PC-3 (cell line): ENCODE data around the gene PVRIG.
"Not testable (repeated sequence)": the region's sequence is repeated elsewhere in the genome, so short reads cannot be mapped to it uniquely, and the experiment has no call there.

Experiments used
- CTCF ChIP-seq: fragments of 300-600 bp; sonication (generic); conservative IDR thresholded peaks from 2 replicates; pipeline ENCODE4 v1.5.1; 2017; ENCODE audit warnings: antibody characterized with exemption, low read depth, mild to moderate bottlenecking, low read length
- EZH2 ChIP-seq: fragments of 300-600 bp; sonication (generic); IDR thresholded peaks from one replicate; pipeline ENCODE4 v1.6.1; 2017; ENCODE audit warnings: antibody characterized with exemption, mild to moderate bottlenecking, low read length; ENCODE audit not compliant: unreplicated experiment

- TF ChIP-seq CTCF, EZH2: not testable (repeated sequence)
Measured at GRCh38 chr7:100192281-100192862, 27.4 kb upstream of the PVRIG start.
